Cerebellar nuclear complex (tissue), 1 donor: ENCODE results near the gene AJAP1.

Source experiments
- DNase-seq, 2 experiments: peaks; one replicate each; lab custom pipeline; 2025; lab: John Stamatoyannopoulos, UW

The AJAP1 gene

GRCh38 chr1:4630561-4630960 lies 23.8 kb upstream of the AJAP1 start:
- no peak for DNase-seq

GRCh38 chr1:4631321-4631720 lies 23.1 kb upstream of the AJAP1 start:
- DNase-seq, result no peak

GRCh38 chr1:4633346-4633745 lies 21.1 kb upstream of the AJAP1 start:
- DNase-seq, result no peak

GRCh38 chr1:4634156-4634792 lies 20.1 kb upstream of the AJAP1 start:
- no peak for DNase-seq

- no peak for DNase-seq
Measured at GRCh38 chr1:4634793-4635406, 19.5 kb upstream of the AJAP1 start.

GRCh38 chr1:4636186-4636585 lies 18.2 kb upstream of the AJAP1 start:
- DNase-seq, result no peak

- no peak for DNase-seq
Measured at GRCh38 chr1:4636644-4637380, 17.6 kb upstream of the AJAP1 start.

GRCh38 chr1:4637616-4638344 lies 16.6 kb upstream of the AJAP1 start:
- no peak for DNase-seq

GRCh38 chr1:4638345-4638729 lies 16.1 kb upstream of the AJAP1 start:
- DNase-seq, result no peak

- no peak for DNase-seq
Measured at GRCh38 chr1:4640931-4641330, 13.5 kb upstream of the AJAP1 start.

GRCh38 chr1:4647391-4647790 lies 7.0 kb upstream of the AJAP1 start:
- DNase-seq, result no peak

GRCh38 chr1:4648657-4649056 lies 5.8 kb upstream of the AJAP1 start:
- DNase-seq, result no peak

- DNase-seq, result no peak
Measured at GRCh38 chr1:4650481-4650880, 3.9 kb upstream of the AJAP1 start.

GRCh38 chr1:4650981-4651380 lies 3.4 kb upstream of the AJAP1 start:
- no peak for DNase-seq

- no peak for DNase-seq
Measured at GRCh38 chr1:4652631-4653327, 1.6 kb upstream of the AJAP1 start.

GRCh38 chr1:4653328-4653660 lies 1.1 kb upstream of the AJAP1 start:
- no peak for DNase-seq

- DNase-seq, result no peak
Measured at GRCh38 chr1:4654764-4655673, 610 bp downstream of the AJAP1 start.

GRCh38 chr1:4655674-4656532 lies 1.5 kb downstream of the AJAP1 start:
- no peak for DNase-seq

- no peak for DNase-seq
Measured at GRCh38 chr1:4656533-4657140, 2.2 kb downstream of the AJAP1 start.
